Measurements from ENCODE around the gene GSG1L. TPM values are rescaled to one million over a fixed set of nuclear protein-coding genes. Genes with fewer than 3 reads are reported as not detected.

Gene GSG1L
- polyA plus RNA-seq, 1 donor (not counting 4 experiments of a cell fraction or from before 2014, with no cell fraction given) = not detected

- dilution Hi-C loops (cut with MboI; ENCODE audit: extremely low pct_ligation_motif_present, low sequenced_read_pairs) = no loop called here
- peaks cover 4% of the 10 kb centered on the region for H3K9me1 ChIP-seq (ENCODE audit: control insufficient read depth, extremely low read depth, insufficient read depth, low read length)
- H4K20me1 ChIP-seq (ENCODE audit: control insufficient read depth, extremely low read depth, insufficient read depth, low read length) = peaks cover 10% of the 10 kb centered on the region
- no peaks in the 10 kb centered on the region for H3K27me3 ChIP-seq (ENCODE audit: control insufficient read depth, extremely low read depth, insufficient read depth, low read length)
- DNase-seq (ENCODE audit: low read depth, low spot score) (no peak), FAIRE-seq (no peak)
- H3K36me3 ChIP-seq (ENCODE audit: control insufficient read depth in 2 of 2, extremely low read depth in 1 of 2, insufficient read depth in 2 of 2, low read length in 2 of 2) = peaks cover 53 to 55% of the 10 kb centered on the region in 2 experiments
- H3K9ac ChIP-seq (ENCODE audit: control insufficient read depth, extremely low read depth, insufficient read depth, low read length) = no peak overlapping the region
- no peak overlapping the region for H3K4me2 ChIP-seq (ENCODE audit: control insufficient read depth, extremely low read depth, insufficient read depth, low read depth, low read length)
- H3K9me3 ChIP-seq (ENCODE audit: control insufficient read depth, low read depth, low read length) = no peaks in the 10 kb centered on the region
- no peak overlapping the region for H3K27ac ChIP-seq (ENCODE audit: control insufficient read depth, insufficient read depth, low read length)
- H3K79me2 ChIP-seq (ENCODE audit: control insufficient read depth, insufficient read depth, low read length) = peaks cover 7% of the 10 kb centered on the region
- peaks cover 11% of the 10 kb centered on the region for H3K4me1 ChIP-seq (ENCODE audit: control insufficient read depth, extremely low read depth, insufficient read depth, low read length)
- TF ChIP-seq EZH2 (IDR thresholded peaks at IDR 0.05; ENCODE audit: low read length) (no peak), CTCF (optimal IDR thresholded peaks at IDR 0.05 in 1 of 3, IDR thresholded peaks at IDR 0.05 in 1 of 3, conservative IDR thresholded peaks at IDR 0.05 in 1 of 3; ENCODE audit: extremely low read depth in 1 of 3, insufficient read depth in 2 of 3, low read length in 3 of 3) (no peak)
- H3K4me3 ChIP-seq (ENCODE audit: control insufficient read depth in 2 of 3, extremely low read depth in 1 of 3, insufficient read depth in 2 of 3, low read depth in 1 of 3, low read length in 3 of 3) = no peak overlapping the region
- no peak overlapping the region for H2AFZ ChIP-seq (ENCODE audit: control insufficient read depth, low read length)
These were observed 46.6 kb upstream of the GSG1L start for GRCh38 chr16:28110074-28110473.

- no peaks in the 10 kb centered on the region for H3K9me3 ChIP-seq (ENCODE audit: control insufficient read depth, low read depth, low read length)
- peaks cover 7% of the 10 kb centered on the region for H3K79me2 ChIP-seq (ENCODE audit: control insufficient read depth, insufficient read depth, low read length)
- peaks cover 10% of the 10 kb centered on the region for H4K20me1 ChIP-seq (ENCODE audit: control insufficient read depth, extremely low read depth, insufficient read depth, low read length)
- no peak overlapping the region for H2AFZ ChIP-seq (ENCODE audit: control insufficient read depth, low read length)
- FAIRE-seq = no peak
- no peak for DNase-seq (ENCODE audit: low read depth, low spot score)
- H3K9me1 ChIP-seq (ENCODE audit: control insufficient read depth, extremely low read depth, insufficient read depth, low read length) = peaks cover 4% of the 10 kb centered on the region
- H3K9ac ChIP-seq (ENCODE audit: control insufficient read depth, extremely low read depth, insufficient read depth, low read length) = no peak overlapping the region
- no peak overlapping the region for H3K4me3 ChIP-seq (ENCODE audit: control insufficient read depth in 2 of 3, extremely low read depth in 1 of 3, insufficient read depth in 2 of 3, low read depth in 1 of 3, low read length in 3 of 3)
- no peak overlapping the region for H3K27ac ChIP-seq (ENCODE audit: control insufficient read depth, insufficient read depth, low read length)
- TF ChIP-seq EZH2 (IDR thresholded peaks at IDR 0.05; ENCODE audit: low read length) (no peak), CTCF (optimal IDR thresholded peaks at IDR 0.05 in 1 of 3, IDR thresholded peaks at IDR 0.05 in 1 of 3, conservative IDR thresholded peaks at IDR 0.05 in 1 of 3; ENCODE audit: extremely low read depth in 1 of 3, insufficient read depth in 2 of 3, low read length in 3 of 3) (no peak)
- H3K36me3 ChIP-seq (ENCODE audit: control insufficient read depth in 2 of 2, extremely low read depth in 1 of 2, insufficient read depth in 2 of 2, low read length in 2 of 2) = peaks cover 60 to 62% of the 10 kb centered on the region in 2 experiments
- H3K4me1 ChIP-seq (ENCODE audit: control insufficient read depth, extremely low read depth, insufficient read depth, low read length) = peaks cover 11% of the 10 kb centered on the region
- no peak overlapping the region for H3K4me2 ChIP-seq (ENCODE audit: control insufficient read depth, extremely low read depth, insufficient read depth, low read depth, low read length)
- dilution Hi-C loops (cut with MboI; ENCODE audit: extremely low pct_ligation_motif_present, low sequenced_read_pairs) = no loop called here
- H3K27me3 ChIP-seq (ENCODE audit: control insufficient read depth, extremely low read depth, insufficient read depth, low read length) = no peaks in the 10 kb centered on the region
These were observed 45.2 kb upstream of the GSG1L start for GRCh38 chr16:28108590-28109247.

Data from keratinocyte (primary cell).